Measurements from ENCODE around the gene SMIM43.
"Not testable (repeated sequence)": the region's sequence is repeated elsewhere in the genome, so short reads cannot be mapped to it uniquely, and the experiment has no call there.

Gene SMIM43

DNA sequence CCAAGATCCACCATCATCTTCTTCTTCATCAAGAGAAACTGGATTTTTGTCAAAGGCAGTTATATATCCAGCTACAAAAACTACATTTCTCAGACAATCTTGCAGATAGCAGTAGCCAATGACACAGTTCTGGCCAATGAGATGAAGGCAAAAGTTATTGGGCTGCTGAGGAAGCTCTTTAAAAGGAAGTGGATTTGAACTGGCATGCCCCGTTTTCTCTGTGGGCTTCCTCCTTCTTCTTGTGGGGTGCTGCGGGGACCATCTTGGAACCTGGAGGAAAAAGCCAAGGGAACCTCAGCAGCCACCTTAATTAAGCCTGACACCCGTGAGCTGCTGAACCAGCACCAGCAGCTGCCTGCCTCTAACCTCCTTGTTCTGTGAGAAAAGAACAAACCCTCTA lies 4.8 kb downstream of the SMIM43 start:
- H3K9me3 ChIP-seq (ENCODE audit: low read depth, low read length): no peaks in the 10 kb centered on the region
- H3K4me3 ChIP-seq: no peak overlapping the region
- no peaks in the 10 kb centered on the region for H3K36me3 ChIP-seq (ENCODE audit: insufficient read depth, low read length)
- H3K27ac ChIP-seq: no peak overlapping the region
- TF ChIP-seq FOXP2 (optimal IDR thresholded peaks at IDR 0.05; ENCODE audit: control extremely low read depth, extremely low read length, insufficient read depth) (no peak), EZH2 (IDR thresholded peaks at IDR 0.05) (no peak)
- H3K9ac ChIP-seq (ENCODE audit: insufficient read length): no peak overlapping the region
- DNase-seq (ENCODE audit: low read depth, low spot score): no peak

DNA sequence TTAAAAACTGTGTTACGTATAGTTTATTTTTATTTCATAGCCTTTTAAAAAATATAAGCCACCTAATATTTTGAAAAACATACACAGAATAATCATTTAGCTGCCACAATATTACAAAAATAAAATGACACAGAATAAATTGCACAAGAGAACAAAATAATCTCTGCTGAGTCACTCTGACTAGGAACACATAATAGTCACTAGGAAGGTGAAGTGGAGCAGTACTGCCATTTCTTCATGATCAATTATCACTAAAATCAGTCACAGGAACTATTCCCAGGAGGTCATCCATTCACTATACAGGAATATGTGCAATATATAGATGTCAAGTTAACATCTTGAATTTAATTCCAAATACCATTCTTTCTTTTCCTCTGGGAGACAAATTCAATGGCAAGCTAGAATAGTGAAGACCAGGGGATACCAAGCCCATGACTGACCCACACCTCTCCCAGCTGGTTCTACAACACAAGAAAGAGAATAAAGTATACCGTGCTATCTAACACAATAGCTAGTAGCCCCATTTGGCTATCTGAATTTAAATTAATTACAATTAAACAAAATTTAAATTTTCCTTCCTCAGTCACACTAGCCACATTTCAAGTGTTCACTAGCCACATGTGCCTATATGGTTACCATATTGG lies 5.9 kb downstream of the SMIM43 start:
- Histone ChIP-seq H3K27ac (no peak overlapping the region), H3K4me3 (no peak overlapping the region), H3K9me3 (ENCODE audit: low read depth, low read length) (no peaks in the 10 kb centered on the region), H3K9ac (ENCODE audit: insufficient read length) (no peak overlapping the region), H3K36me3 (ENCODE audit: insufficient read depth, low read length) (no peaks in the 10 kb centered on the region)
- TF ChIP-seq FOXP2 (optimal IDR thresholded peaks at IDR 0.05; ENCODE audit: control extremely low read depth, extremely low read length, insufficient read depth) (no peak), EZH2 (IDR thresholded peaks at IDR 0.05) (no peak), POLR2AphosphoS5 (IDR thresholded peaks at IDR 0.05; ENCODE audit: borderline replicate concordance, low read depth, low read length) (no peak)
- DNase-seq (ENCODE audit: low read depth, low spot score): no peak

DNA sequence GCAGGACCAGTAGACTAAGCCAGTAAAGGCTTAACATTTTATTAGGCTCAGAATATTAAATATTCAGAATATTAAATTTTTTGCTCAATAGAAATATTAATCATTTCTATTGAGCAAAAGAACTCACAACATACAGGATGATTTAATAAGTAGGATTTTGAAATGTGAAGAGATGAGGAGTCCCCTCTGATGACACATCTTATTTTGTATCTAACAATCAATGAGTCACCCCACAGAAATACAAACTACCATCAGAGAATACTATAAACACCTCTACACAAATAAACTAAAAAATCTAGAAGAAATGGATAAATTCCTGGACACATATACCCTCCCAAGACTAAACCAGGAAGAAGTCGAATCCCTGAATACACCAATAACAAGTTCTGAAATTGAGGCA lies 12.8 kb downstream of the SMIM43 start:
- not testable (repeated sequence) for H3K9ac ChIP-seq (ENCODE audit: insufficient read length); H3K36me3 ChIP-seq (ENCODE audit: insufficient read depth, low read length); H3K9me3 ChIP-seq (ENCODE audit: low read depth, low read length); H3K4me3 ChIP-seq; DNase-seq (ENCODE audit: low read depth, low spot score); H3K27ac ChIP-seq

DNA sequence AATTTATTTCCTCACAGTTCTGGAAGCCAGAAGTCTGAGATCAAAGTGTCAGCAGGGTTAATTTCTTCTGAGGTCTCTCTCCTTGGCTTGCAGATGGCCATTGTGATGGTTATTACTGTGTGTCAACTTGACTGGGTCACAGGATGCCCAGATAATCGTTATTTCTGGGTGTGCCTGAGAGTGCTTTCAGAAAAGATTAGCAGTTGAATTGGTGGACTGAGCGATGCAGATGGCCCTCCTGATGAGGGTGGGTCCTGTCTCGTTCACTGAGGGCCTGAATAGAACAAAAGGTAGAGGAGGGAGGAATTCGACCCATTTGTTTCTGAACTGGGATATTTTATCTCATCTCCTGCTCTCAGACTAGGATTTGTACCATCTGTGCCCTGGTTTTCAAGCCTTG lies 15.7 kb downstream of the SMIM43 start:
- no peaks in the 10 kb centered on the region for H3K36me3 ChIP-seq (ENCODE audit: insufficient read depth, low read length)
- H3K9me3 ChIP-seq (ENCODE audit: low read depth, low read length): no peaks in the 10 kb centered on the region
- no peak for DNase-seq (ENCODE audit: low read depth, low spot score)
- no peak overlapping the region for H3K4me3 ChIP-seq
- no peak overlapping the region for H3K27ac ChIP-seq
- TF ChIP-seq EZH2 (IDR thresholded peaks at IDR 0.05) (no peak), FOXP2 (optimal IDR thresholded peaks at IDR 0.05; ENCODE audit: control extremely low read depth, extremely low read length, insufficient read depth) (no peak), POLR2AphosphoS5 (IDR thresholded peaks at IDR 0.05; ENCODE audit: borderline replicate concordance, low read depth, low read length) (no peak)
- no peak overlapping the region for H3K9ac ChIP-seq (ENCODE audit: insufficient read length)

DNA sequence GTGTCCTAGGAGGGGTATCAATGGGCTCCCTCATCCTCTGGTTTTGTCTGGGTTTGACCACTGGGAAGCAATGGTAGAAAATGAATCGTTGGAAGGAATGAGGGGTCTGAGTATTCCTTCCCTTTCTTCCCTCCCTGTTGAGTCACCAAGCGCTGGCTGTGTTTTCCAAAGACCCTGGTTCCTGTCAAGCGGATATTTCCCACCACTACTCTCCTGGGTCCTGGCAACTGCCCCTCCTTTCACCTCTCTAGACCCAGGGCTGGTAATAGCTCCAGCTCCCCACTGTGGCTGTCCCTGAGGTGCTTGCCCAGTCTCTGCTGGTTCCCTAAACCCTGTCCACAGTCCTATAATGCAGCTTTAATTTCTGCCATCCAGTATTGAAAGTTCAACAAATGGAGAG lies 22.2 kb downstream of the SMIM43 start:
- no peak for DNase-seq (ENCODE audit: low read depth, low spot score)
- TF ChIP-seq EZH2 (IDR thresholded peaks at IDR 0.05) (no peak), FOXP2 (optimal IDR thresholded peaks at IDR 0.05; ENCODE audit: control extremely low read depth, extremely low read length, insufficient read depth) (no peak), POLR2AphosphoS5 (IDR thresholded peaks at IDR 0.05; ENCODE audit: borderline replicate concordance, low read depth, low read length) (no peak)
- H3K27ac ChIP-seq: no peak overlapping the region

DNA sequence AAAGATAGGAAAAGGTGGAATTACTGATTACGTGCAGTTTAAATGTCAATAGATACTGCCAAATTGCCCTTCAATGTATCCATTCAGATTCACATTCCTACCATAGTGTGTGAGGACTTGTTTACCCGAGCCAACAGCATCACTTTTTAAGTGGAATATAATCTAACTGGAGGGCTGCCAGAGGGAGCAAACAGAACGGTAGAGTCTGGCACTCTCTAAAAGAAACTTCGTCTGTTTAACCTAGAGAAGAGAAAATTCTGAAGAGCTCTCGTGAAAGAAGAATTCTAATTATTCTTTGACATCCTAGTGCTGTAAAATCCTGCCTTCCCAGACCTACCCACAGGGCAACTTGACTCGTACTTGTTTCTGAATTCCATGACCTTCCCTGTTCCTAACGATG lies 23.2 kb downstream of the SMIM43 start:
- no peak for DNase-seq (ENCODE audit: low read depth, low spot score)
- Histone ChIP-seq H3K27ac (no peak overlapping the region), H3K9me3 (ENCODE audit: low read depth, low read length) (no peaks in the 10 kb centered on the region), H3K9ac (ENCODE audit: insufficient read length) (no peak overlapping the region), H3K36me3 (ENCODE audit: insufficient read depth, low read length) (no peaks in the 10 kb centered on the region), H3K4me3 (no peak overlapping the region)
- TF ChIP-seq EZH2 (IDR thresholded peaks at IDR 0.05) (no peak), FOXP2 (optimal IDR thresholded peaks at IDR 0.05; ENCODE audit: control extremely low read depth, extremely low read length, insufficient read depth) (no peak), POLR2AphosphoS5 (IDR thresholded peaks at IDR 0.05; ENCODE audit: borderline replicate concordance, low read depth, low read length) (no peak)

More for the DNA sequence above, 22.2 kb downstream of the SMIM43 start:
- Histone ChIP-seq H3K4me3 (no peak overlapping the region), H3K9me3 (ENCODE audit: low read depth, low read length) (no peaks in the 10 kb centered on the region), H3K36me3 (ENCODE audit: insufficient read depth, low read length) (no peaks in the 10 kb centered on the region), H3K9ac (ENCODE audit: insufficient read length) (no peak overlapping the region)

DNA sequence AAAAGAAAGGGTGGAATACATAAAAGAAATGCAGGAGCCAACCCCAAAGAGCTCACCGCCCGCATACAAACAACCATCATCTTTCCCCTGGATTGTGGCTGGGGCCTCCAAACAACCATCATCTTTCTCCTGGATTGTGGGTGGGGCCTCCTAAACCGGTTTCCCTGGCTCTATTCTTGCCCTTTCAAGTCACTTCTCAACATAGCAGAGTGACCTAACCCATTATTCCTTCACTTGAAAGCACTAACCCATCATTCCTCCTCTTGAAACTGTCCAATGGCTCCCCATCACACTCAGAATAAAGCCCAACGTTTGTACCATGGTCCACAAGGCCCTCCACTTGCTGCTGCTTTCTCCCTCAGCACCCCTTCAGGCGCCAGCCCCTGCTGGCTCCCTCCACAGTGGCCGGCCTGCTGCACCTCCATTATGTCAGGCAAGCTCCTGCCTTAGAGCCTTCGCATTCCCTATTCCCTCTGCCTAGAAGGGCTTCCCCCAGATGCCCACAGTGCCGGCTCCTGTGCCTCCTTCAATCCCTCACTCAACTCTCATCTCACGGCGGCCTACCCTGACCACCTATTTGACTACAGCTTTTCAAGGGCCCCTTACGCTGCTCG lies 24.1 kb downstream of the SMIM43 start:
- DNase-seq (ENCODE audit: low read depth, low spot score): no peak
- Histone ChIP-seq H3K36me3 (ENCODE audit: insufficient read depth, low read length) (no peaks in the 10 kb centered on the region), H3K9ac (ENCODE audit: insufficient read length) (no peak overlapping the region), H3K27ac (no peak overlapping the region), H3K4me3 (no peak overlapping the region), H3K9me3 (ENCODE audit: low read depth, low read length) (no peaks in the 10 kb centered on the region)
- TF ChIP-seq POLR2AphosphoS5 (IDR thresholded peaks at IDR 0.05; ENCODE audit: borderline replicate concordance, low read depth, low read length): no peak
- TF ChIP-seq FOXP2 (optimal IDR thresholded peaks at IDR 0.05; ENCODE audit: control extremely low read depth, extremely low read length, insufficient read depth): no peak
- TF ChIP-seq EZH2 (IDR thresholded peaks at IDR 0.05): no peak

DNA sequence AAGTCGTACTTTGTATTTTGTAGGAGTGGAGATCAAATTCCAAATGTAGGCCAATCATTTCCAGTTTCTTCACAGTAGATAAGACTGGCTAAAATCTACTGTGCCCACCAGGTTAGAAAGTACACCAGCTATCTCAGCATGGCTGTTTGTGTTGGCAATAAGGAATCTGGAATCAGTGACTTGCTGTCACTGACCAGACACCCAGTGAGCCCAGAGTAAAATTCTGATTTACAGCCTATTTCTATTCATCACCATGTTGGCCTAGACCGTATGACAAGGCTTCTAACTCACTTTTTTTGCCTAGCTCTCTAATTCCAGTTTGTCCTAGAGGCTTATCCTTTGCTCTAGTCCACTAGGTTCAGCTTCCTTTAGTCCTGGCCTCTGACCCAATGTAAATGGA lies 25.4 kb downstream of the SMIM43 start:
- TF ChIP-seq FOXP2 (optimal IDR thresholded peaks at IDR 0.05; ENCODE audit: control extremely low read depth, extremely low read length, insufficient read depth) (no peak), EZH2 (IDR thresholded peaks at IDR 0.05) (no peak), POLR2AphosphoS5 (IDR thresholded peaks at IDR 0.05; ENCODE audit: borderline replicate concordance, low read depth, low read length) (no peak)
- Histone ChIP-seq H3K27ac (no peak overlapping the region), H3K36me3 (ENCODE audit: insufficient read depth, low read length) (no peaks in the 10 kb centered on the region), H3K4me3 (no peak overlapping the region), H3K9ac (ENCODE audit: insufficient read length) (no peak overlapping the region), H3K9me3 (ENCODE audit: low read depth, low read length) (no peaks in the 10 kb centered on the region)
- no peak for DNase-seq (ENCODE audit: low read depth, low spot score)

Measured in SK-N-MC (cell line).